ENCODE data around the gene IL12B.
"Not testable (repeated sequence)": the region's sequence is repeated elsewhere in the genome, so short reads cannot be mapped to it uniquely, and the experiment has no call there.

The IL12B gene

DNA sequence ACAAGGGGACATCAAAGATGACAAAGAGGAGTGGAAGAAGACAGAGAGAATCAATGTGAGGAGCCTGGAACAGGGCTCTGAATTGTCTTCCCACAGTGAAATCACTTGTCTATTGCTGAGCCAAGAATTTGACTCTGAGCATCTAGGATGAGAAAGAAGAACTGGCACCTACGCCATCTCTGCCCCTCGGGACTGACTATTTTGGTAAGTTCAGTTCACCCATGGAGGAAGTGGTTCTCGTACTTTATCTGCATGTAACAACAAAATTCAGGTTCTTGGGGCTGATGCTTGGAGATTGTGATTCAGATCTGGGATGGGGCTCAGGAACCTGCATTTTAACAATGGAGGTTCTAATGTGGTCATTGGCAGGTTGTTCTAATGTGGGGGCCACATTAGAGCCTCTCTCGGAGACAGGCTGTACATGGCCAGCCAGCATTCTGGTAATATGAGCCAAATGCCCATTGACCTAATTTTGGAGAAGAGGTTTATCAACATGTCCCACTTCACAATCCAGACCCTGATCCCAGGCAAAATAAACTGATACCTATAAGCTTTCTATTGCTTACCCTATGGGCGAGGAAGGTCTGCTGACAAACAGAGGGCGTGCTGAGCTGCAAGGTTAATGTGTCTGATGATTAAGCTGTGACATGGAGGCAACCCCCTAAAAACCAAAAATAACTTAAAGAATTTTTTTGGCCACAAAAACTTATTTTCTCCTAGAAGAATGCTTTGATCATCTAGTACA lies 2.7 kb upstream of the IL12B start:
- no peak for DNase-seq (ENCODE audit: low spot score)

DNA sequence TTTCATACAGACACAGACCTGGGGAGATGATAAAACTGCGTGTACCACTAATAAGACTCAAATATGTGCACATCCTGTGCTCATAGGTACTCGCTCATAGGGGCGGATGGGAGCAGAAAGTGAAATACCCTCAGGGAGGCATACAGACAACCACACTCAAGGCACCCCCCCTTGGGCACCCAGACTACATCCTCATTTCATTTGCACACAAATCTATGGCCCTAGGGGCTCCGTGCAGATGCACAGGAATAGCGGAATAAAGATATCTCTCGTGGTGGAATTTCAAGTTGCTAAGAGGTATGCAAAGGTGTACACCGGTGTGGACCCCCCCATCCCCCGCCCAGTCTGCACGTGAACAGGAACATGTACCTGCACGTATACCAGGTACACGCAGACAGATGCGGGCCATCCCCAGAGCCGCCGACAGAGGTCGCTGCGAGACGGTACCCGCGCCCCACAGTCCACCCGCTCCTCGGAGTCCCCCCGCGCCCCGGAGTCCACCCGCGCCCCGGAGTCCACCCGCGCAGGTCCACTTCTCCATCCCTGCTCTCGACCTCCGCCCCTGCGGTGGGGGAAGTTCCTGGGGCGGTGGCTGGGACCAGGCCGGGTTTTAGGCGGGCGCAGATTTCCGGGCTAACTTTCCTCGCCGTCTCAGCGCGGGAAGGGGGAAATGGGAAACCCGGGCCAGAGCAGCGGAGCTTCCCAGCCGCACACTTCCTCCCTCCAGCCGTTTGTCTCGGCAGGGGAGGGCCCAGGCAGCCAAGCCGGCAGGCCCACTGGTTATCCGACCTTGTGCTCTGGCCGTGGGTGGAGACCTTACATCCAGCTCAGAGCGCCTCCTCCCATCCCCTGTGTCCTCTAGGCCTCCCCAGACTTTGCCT lies 1.0 kb upstream of the IL12B start:
- peak; percentile 8 for DNase-seq (ENCODE audit: low spot score)

DNA sequence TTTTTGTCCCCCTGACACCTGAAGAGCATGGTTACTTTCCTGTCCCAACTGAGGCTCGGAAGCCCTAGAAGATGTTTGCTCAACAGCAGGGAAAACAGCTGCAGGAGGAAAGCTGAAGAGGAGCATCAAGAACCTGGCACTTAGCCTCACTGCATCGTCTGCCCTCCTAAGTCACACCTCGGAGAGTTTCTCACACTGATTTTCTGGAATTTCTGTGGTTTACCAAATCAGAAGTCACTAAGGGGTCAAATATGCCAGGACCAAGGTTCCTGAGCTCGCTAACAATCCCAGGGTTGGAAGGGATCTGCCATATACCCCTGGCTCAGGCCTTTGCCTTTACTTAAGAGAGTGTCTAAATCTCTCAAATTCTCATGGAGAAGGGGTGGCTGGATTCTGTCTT lies 5.3 kb downstream of the IL12B start:
- no peak for DNase-seq (ENCODE audit: low spot score)

DNA sequence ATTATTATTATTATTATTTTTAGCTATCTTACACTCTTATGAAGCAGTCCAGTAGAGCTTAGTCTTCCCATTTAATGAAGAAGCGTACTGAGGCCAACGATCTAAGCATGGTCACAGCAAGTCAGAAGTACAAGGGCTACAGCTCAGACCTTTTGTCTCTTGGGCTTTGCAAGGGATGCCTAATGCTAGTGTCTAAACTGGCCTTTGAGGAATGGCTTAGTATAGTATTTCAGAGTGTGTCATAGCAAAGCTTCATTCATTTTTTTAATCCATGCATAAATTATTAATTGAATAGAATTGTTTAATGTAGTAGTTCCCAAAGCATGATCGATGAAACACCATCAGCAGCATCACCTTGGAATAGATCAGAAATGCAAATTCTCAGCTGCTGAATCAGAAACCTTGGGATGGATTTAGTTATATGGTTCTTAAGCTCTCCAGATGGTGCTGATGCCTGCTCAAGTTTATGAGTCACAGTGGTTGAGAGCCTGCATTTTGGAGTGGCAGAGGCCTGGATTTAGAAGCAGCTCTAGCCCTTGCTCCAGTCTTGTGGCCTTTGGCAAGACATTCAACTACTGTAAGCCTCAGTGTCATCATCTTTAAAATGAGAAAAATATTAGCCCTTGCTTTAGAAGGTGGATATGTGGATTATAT lies 6.1 kb downstream of the IL12B start:
- no peak for DNase-seq (ENCODE audit: low spot score)

DNA sequence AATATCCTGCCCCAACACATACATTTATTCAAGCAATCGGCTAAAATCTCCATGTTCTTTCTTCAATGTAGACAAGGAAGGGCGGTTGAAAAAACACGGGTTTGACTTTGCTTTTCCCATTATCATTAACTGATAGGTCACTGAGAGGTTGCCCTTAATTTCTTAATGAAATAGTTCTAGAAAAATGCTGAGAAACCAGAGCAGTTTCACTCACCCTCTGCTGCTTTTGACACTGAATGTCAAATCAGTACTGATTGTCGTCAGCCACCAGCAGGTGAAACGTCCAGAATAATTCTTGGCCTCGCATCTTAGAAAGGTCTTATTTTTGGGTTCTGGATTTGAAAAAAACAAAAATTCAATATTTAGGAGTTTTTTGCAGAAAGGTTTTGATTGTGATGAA lies 8.1 kb downstream of the IL12B start:
- DNase-seq (ENCODE audit: low spot score) = no peak

DNA sequence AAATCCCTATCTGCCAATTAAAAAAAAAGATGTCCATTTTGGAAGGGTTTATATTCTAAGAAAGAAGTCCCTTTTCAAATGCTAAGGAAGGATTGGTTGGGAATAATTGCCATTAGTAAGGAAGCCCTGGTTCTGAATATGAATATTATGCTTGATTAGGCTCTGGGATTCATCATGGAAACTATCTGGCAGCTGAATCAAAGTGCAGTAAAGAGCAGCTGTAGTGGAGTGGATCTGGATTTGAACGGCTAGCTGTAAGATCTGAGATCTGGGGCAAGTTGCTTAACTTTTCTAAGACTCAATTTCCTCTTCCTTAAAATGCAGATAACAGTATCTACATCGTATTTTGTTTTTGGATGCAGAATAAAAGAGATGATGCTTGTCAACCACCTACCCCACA lies 10.5 kb downstream of the IL12B start:
- no peak for DNase-seq (ENCODE audit: low spot score)

DNA sequence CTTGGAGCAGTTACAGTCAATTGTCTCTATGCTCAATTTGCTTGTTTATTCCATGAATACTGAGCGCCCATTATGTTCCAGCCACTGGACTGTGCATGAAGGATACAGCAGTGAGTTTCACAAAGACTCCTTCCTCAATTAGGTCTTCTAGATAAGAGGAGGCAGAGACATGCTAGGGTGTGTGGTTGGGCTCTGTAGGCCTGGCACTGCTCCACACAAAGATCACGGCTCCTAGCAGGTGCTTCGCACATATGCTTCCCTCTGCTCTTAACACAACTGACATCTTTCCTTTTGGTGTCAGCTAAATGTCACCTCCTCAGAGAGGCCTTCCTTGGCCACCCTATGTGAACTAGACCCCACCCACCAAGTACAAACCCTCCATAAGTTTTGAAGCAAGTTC lies 10.9 kb downstream of the IL12B start:
- no peak for DNase-seq (ENCODE audit: low spot score)

DNA sequence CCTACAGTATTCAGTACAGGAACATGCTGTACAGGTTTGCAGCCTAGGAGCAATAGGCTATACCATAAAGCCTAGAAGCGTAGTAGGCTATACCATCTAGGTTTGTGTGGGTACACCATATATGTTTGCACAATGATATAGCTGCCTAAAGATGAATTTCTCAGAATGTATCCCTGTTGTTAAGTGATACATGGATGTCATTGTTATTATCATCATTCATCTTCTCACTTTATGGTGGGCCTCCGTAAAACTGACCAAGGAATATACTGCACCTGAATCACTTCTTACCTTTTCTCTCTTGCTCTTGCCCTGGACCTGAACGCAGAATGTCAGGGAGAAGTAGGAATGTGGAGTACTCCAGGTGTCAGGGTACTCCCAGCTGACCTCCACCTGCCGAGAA lies 11.8 kb downstream of the IL12B start:
- no peak for DNase-seq (ENCODE audit: low spot score)

DNA sequence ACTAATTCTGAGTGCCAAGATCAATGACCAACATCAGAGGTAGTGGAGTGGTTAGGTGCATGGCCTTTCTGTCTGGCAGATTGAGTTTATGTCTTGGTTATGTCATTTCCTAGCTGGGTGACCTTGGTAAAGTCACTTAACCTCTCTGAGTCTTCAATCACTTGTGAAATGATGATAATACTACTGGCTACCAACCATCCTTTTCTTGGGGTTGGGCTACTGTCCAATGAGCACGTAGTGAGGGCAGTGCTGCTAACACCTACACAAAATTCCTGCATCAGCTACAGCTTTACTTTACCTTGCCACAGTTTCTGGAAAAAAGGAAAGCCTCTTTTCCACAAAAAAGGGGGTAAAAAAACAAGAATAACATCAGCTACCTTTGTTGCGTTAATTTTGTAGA lies 12.4 kb downstream of the IL12B start:
- DNase-seq (ENCODE audit: low spot score) = no peak

DNA sequence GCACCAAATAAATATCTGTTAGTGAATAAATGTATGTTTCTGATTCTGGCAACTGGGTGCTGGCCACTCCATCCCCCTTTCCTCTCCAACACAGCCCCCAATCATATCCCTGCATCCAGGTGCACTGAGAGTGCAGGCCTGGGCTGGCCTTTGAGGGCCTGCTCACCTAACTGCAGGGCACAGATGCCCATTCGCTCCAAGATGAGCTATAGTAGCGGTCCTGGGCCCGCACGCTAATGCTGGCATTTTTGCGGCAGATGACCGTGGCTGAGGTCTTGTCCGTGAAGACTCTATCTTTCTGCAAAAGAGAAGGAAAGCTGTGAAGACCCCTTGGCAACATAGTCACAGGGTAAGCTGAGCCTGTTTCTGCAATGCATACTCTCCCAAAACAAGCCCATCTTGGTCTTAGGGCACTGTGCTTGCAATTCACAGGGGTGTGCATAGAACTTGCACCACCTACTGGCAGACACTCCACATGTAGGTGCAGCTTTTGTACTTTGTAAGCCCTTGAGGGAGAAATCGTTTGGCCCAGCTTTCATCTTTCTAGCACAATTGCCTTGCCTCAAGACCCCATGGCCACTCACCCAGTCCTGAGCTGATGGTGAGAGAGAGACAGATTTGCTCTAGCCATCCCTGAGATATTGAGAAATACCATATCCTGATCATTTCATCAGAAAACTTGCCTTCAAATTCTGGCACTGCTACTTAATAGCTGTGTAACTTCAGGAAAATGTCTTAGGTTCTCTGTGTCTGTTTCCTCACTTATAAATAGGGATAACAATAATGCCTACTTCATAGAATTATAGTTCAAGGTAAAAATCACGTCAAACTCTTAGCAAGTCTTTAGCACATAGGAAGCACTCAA lies 13.5 kb downstream of the IL12B start:
- DNase-seq (ENCODE audit: low spot score) = peak; percentile 29

DNA sequence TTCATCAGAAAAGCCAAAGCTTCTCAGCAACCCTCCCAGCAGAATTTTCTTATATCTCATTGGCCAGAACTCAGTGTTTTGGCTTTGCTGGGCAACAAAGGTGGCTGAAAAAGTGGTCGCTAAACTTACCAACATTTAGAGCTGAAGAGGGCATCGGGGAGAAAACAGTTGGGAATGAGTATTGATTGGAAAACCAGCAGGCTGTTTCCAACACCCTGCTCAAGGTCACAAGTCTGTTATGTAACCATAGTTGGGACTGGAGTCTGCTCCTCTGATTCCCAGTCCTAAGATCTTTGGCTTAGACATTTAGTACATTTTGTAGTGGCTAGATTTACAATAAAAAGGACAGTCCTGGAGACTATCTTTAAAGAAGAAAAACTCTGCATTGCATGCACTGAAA lies 17.1 kb downstream of the IL12B start:
- DNase-seq (ENCODE audit: low spot score) = no peak

DNA sequence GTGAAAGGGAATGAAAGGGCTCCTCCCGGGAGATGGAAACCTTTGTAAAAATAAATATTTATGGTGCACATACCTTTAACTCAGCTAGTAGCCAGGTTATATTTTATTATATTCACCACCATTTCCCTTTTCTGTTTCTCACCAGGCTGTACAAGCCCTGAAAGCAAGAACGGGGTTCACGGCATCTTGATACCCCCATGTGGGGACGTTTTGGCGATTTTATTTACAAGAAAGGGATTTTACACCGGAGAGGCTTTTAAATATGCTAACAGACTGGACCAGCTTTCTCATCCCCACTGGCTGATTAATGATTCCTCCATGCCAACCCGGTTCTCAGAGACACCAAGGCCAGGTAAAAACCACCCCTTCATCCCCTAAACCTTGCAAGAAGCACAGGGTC lies 19.2 kb downstream of the IL12B start:
- DNase-seq (ENCODE audit: low spot score) = no peak

DNA sequence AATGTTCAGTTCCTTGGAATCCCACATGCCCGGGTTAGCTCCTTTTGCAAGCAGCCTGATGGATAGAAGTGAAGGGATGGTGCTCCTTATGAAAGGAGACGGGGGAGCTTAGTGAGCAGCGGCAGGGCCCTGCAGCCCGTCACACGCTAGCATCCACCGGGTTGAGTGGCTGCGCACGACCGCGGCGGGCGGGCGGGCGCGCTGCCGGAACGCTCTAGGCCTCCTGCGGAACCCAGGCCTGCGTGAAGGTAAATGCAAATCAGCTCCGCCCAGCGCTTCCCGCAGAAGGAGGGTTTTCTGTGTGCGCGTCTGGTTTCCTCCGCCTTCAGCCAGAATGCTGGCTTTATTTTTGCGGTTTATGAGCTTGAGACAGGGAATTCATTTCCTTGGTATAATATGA lies 19.8 kb downstream of the IL12B start:
- DNase-seq (ENCODE audit: low spot score) = no peak

DNA sequence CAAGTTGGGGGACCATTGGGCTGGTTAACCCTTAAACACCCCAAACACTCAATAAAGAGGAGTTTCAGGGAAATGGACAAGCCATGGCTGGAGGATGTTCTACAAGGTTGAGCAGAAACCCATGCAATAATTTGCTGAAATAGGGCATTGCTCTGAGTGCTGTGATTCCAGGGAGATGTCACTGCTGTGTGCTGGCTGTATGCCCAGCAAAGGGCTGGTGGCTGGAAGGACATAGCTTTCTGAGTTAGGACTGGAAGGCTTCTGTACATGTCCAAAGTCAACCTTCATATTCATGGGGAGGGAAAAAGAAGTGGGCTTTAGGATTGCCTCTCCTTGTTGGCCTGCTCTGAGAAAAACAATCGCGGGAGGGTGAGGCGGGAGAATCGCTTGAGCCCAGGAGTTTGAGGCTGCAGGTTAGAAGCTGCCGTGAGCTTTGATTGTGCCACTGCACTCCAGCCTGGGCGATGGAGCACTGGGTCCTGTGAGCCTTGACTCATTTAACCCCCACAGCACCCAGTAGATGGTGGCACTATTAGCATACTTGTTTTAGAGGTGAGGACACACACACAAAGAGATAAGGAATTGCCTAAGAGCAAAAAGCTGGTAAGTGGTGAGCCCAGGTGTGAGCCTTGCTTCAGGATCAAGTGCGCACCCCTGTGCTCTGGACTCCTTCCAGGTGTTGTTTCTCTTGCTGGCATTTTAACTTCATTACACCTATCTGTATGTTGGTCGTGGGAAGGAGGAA lies 20.4 kb downstream of the IL12B start:
- no peak for DNase-seq (ENCODE audit: low spot score)

DNA sequence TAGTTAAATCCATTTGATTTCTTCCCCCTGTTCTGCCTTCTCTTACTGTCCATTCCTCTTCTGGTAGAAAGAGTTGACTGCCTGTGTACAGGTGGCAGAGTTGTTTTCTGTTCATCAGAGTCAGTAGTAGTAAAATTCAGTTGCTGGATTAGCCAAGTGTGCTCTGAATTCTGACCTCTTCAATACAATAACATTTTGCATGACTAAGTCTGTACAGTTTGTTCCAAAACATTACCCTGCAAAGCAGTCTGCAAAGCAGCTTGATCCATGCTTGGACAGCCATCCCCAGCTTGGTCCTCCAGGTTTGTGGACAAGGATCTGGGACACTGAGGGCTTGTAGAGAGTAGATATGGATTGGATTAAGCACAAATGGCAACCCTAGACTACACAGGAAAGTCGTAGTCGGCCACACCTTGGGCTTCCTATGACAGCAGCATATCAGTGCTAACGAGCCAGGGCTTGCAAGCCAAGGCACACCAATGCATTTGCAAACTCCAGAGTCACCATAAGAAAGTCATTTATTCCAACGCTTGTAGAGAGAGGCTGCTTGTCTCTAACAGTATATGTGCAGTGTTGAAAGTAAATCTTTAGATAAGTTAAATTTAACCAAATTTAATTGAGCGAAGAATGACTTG lies 25.2 kb downstream of the IL12B start:
- no peak for DNase-seq (ENCODE audit: low spot score)

DNA sequence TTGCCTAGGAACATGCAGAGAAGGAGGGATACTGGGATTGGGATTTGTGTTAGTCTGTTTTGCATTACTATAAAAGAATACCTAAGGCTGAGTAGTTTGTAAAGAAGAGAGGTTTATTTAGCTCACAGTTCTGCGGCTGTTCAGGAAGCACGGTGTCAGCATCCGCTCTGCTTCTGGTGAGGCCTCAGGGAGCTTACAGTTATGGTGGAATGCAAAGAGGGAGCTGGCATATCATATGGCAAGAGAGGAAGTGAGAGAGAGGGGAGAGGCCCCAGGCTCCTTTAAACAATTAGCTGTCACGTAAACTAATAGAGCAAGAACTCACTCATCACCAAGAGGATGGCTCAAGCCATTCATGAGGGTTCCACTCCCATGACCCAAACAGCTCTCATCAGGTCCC lies 27.0 kb downstream of the IL12B start:
- no peak for DNase-seq (ENCODE audit: low spot score)

DNA sequence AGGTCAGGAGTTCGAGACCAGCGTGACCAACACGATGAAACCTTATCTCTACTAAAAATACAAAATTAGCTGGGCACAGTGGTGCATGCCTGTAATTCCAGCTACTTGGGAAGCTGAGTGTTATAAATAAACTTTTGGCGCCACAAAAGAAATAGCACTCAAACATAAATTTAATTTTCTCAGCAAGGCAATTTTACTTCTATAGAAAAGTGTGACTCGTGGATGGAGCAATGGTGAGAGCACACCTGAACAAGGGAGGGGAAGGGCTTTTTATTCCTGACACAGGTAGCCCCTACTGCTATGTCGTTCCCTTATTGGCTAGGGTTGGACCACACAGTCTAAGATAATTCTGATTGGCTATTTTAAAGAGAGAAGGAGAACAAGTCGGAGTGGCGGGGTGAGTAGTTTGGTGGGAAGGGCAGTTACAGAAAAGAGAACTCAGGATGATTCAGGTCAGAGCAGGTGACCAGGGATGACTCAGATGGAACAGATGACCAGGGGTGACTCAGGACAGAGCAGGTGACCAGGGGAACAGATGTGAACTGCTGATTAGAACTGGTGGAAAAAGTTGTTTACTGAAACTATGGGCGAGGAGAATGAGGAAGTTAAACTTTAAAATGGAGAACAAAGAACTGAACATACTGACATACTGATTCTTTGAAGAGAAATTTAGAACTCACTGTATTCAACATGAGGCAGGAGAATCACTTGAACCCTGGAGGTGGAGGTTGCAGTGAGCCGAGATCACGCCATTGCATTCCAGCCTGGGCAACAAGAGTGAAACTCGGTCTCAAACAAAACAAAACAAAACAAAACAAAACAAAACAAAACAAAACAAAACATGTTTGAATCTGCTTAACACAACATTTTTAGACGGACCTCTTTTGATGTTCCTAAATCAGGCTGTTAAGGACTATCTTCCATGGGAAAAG lies 28.1 kb downstream of the IL12B start:
- not testable (repeated sequence) for DNase-seq (ENCODE audit: low spot score)

DNA sequence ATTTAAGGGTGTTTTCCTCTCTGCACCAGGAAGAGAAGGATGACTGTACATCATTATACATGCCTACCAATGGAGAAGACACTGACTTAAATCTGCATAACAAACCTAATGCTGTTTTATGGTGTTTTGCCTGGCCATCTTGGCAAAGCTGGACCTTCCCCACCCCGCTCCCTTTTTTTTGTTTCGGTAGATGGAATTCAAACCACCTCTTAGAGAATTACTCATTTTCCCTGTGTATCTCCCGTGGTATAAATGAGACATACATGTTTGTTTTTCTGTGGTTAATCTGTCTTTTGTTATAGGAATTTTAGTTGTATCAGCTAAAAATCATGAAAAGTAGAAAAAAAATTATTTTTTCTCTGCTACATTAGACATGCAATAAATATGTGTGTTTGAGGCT lies 28.8 kb downstream of the IL12B start:
- DNase-seq (ENCODE audit: low spot score) = no peak

DNA sequence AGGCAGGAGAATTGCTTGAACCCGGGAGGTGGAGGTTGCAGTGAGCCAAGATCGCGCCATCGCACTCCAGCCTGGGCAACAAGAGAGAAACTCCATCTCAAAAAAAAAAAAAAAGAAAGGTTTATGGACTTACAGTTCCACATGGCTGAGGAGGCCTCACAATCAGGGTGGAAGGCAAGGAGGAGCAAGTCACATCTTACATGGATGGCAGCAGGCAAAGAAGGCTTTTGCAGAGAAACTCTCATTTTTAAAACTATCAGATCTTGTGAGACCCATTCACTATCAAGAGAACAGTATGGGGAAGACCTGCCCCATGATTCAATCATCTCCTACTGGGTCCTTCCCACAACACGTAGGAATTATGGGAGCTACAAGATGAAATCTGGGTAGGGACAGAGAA lies 33.0 kb downstream of the IL12B start:
- not testable (repeated sequence) for DNase-seq (ENCODE audit: low spot score)

DNA sequence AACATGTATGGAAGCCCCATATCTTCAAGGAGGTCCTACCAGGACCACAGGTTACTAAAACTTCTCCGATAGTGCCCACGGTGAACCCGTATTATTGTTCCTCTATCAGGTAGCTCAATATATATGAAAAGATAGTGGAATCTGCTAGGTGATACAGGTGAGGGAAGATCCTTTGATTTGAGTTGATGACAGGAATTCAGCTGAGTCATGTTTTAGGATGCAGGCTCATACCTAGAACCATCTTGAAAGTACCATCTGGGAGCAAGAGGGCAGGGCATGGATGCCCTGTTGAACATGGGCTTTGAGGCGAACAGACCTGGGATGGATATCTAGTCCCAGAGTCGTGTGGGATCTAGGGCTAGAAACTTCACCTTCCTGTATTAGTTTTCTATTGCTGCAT lies 35.4 kb downstream of the IL12B start:
- no peak for DNase-seq (ENCODE audit: low spot score)

Data from hematopoietic multipotent progenitor cell treated with erythropoietin and hydrocortisone succinate and interleukin-3 and kit ligand, for 17 days (in vitro differentiated cells).